Renal cortical epithelial cell (primary cell): ENCODE data around the gene ZNF580. TPM values are rescaled to one million over a fixed set of nuclear protein-coding genes. Genes with fewer than 3 reads are reported as not detected.

Experiments used
- DNase-seq: peaks from one replicate; pipeline ENCODE4 v3.0.0-alpha.2; 2011; ENCODE audit warnings: low read depth
- total RNA-seq: library from RNA; depleted of rRNA; stranded (reverse); fragments of >200 nt; gene quantifications from 2 replicates; pipeline ENCODE4 v1.2.3, GENCODE V29; 2014

The ZNF580 gene
- total RNA-seq, 1 donor from 2014 or later: 5.8 TPM

DNA sequence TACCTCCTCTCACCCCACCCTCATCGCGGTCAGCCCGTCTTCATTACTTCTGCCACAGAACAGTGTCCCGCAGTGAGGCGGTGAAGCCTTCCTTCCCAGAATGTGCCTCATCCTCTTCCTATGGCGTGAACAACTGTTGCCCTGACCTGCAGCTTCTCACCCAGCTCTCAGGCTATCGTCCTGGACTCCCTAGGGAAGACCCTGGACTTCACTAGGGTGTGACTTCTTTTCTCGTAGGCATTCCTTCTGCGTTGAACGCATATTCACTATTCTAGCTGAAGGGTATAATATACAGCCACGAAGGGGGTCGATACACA is 34.4 kb upstream of the ZNF580 start:
- DNase-seq: no peak

DNA sequence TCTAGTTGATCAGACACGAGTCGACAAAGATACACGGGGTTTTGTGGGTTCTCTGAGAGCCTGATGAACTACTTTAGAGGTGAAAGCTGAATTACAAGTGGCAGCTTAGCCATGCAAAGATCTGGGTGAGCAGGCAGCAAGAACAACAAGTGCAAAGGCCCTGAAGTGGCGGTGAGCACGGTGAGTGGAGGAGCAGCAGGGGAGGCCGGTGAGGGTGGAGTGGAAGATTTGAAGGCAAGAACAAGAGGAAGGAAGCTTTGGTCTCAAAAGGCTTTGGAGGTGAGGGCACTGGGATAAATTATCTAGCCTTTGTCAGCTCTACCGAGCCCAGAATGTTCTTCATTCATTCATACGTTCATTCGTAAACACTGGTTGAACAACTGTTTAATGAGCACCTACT is 34.0 kb upstream of the ZNF580 start:
- DNase-seq: no peak

DNA sequence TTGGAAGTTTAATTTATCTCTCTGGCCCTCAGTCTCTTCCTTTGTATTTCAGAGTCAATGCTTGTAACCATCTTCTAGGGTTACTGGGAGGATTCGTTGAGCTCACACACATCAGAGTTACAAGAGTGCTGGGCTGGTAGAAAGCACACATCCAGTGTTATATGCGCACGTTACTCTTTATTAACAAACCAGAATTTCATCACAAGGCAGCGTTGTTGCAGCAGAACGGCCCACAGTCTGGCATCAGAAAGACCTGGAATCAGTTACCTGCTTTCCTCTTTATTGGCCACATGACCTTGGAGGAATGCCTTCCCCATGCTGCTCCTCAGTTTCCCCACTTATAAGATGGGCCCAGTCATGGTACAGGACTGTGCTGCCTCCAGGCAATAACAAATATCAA is 31.5 kb upstream of the ZNF580 start:
- no peak for DNase-seq

DNA sequence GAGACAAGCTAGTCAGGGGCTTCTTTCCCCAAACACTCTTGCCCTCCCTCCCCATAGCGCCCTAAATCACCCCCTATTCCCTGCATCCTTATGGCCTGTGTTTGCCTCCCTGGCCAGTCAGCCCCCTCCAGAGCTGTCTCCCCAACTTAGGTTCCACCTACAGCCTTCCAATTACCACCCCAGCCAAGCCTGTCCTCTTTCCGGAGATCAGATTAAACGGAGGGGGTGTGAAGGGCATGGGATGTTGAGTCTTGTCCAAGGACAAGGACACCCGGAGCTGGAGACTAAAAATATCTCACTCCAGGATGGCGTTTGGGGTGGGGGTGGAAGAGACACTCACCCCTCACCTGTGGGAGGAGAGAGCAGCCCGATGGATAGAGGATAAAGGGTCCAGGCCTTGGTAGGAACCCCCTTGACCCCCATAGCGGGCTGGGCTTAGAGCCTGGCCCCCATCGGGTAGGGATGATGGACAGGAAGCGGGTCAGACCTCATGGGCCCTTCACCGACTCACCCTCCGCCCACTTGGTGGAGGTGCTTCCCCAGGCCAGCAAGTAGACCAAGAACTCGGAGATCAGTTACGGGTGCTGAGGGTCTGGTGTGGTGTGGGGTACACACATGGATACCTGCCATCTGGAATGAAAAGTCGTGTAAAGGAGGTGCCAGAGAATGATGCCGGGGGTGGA is 29.4 kb upstream of the ZNF580 start:
- DNase-seq: no peak

DNA sequence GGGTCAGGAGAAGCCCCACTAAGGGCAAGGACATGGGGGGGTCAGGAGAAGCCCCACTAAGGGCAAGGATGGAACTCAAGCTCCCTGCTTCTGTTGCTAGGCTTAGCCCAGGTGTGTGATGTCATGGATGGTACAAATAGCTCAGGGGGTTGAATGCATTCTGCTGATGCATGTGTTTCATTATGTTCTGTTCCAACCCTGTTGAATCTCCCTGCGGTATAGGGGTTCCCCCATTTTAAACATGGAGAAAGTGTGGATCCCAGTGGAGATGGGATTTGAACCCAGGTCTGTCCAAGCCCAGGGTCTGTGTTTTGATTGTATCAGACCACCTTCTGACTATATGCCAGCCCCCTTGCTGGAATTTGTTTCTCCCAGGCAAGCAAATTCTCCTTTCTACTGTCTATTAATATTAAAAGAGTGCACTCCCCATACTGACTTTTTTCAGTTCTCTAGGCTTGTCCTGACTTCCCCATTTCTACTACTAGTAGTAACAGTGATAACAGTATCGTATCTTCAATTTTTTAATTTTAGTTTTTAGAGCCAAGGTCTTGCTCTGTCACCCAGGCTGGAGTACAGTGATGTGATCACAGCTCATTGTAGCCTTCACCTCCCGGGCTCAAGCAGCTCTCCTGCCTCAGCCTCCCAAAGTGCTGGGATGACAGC is 28.7 kb upstream of the ZNF580 start:
- DNase-seq: no peak

DNA sequence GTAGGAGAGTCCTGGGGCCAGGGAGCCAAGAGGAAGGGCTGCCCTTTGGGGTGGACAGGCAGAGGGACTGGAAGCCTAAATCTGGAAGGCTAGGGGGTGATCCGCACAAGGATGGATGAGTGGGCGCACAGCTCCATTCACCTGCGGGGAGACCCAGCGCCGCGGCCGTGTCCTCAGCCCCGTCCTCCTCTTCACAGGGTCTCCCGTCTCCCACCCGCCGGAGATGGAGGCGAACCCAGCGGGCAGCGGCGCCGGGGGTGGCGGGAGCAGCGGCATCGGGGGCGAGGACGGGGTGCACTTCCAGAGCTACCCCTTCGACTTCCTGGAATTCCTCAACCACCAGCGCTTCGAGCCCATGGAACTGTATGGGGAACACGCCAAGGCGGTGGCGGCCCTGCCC is 27.4 kb upstream of the ZNF580 start:
- no peak for DNase-seq

DNA sequence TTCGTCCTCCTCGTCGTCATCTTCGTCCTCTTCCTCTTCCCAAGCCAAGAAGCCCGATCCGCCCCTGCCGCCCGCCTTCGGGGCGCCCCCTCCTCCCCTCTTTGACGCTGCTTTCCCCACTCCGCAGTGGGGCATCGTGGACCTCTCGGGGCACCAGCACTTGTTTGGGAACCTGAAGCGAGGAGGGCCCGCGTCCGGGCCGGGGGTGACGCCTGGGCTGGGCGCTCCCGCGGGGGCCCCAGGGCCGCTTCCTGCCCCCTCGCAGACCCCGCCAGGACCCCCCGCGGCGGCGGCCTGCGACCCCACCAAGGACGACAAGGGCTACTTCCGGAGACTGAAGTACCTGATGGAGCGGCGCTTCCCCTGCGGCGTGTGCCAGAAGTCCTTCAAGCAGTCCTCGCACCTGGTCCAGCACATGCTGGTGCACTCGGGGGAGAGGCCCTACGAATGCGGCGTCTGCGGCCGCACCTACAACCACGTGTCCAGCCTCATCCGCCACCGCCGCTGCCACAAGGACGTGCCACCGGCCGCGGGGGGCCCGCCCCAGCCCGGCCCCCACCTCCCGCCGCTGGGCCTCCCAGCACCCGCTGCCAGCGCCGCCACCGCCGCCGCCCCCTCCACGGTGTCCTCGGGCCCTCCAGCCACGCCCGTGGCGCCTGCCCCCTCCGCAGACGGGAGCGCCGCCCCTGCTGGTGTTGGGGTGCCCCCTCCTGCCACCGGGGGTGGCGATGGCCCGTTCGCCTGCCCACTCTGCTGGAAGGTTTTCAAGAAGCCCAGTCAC is 26.7 kb upstream of the ZNF580 start:
- DNase-seq: no peak

DNA sequence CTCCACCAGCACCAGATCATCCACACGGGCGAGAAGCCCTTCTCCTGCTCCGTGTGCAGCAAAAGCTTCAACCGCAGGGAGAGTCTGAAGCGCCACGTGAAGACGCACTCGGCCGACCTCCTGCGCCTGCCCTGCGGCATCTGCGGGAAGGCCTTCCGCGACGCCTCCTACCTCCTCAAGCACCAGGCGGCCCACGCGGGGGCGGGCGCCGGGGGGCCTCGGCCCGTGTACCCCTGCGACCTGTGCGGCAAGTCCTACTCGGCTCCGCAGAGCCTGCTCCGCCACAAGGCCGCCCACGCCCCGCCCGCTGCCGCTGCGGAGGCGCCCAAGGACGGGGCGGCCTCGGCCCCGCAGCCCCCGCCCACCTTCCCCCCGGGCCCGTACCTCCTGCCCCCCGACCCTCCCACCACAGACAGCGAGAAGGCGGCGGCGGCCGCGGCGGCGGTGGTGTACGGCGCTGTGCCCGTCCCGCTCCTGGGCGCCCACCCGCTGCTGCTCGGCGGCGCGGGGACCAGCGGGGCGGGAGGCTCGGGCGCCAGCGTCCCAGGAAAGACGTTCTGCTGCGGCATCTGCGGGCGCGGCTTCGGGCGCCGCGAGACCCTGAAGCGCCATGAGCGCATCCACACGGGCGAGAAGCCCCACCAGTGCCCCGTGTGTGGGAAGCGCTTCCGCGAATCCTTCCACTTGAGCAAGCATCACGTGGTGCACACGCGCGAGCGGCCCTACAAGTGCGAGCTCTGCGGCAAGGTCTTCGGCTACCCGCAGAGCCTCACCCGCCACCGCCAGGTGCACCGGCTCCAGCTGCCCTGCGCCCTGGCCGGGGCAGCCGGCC is 25.9 kb upstream of the ZNF580 start:
- no peak for DNase-seq

DNA sequence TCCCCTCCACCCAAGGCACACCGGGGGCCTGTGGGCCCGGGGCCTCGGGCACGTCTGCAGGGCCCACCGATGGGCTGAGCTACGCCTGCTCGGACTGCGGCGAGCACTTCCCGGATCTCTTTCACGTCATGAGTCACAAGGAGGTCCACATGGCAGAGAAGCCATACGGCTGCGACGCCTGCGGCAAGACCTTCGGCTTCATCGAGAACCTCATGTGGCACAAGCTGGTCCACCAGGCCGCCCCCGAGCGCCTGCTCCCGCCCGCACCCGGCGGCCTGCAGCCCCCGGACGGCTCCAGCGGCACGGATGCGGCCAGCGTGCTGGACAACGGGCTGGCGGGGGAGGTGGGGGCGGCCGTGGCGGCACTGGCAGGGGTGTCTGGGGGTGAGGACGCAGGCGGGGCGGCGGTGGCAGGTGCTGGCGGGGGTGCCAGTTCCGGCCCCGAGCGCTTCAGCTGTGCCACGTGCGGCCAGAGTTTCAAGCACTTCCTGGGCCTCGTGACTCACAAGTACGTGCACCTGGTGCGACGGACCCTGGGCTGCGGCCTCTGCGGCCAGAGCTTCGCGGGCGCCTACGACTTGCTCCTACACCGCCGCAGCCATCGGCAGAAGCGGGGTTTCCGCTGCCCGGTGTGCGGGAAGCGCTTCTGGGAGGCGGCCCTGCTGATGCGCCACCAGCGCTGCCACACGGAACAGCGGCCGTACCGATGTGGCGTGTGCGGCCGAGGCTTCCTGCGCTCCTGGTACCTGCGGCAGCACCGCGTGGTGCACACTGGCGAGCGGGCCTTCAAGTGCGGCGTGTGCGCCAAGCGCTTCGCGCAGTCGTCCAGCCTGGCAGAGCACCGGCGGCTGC is 25.0 kb upstream of the ZNF580 start:
- DNase-seq: no peak

DNA sequence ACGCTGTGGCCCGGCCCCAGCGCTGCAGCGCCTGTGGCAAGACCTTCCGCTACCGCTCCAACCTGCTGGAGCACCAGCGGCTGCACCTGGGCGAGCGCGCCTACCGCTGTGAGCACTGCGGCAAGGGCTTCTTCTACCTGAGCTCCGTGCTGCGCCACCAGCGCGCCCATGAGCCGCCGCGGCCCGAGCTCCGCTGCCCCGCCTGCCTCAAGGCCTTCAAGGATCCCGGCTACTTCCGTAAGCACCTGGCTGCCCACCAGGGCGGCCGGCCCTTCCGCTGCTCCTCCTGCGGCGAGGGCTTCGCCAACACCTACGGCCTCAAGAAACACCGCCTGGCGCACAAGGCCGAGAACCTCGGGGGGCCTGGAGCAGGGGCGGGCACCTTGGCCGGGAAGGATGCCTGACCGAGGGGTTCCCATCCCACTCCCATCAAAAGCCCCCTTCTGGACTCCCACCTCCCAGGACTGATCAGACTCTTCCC is 24.4 kb upstream of the ZNF580 start:
- DNase-seq: no peak

DNA sequence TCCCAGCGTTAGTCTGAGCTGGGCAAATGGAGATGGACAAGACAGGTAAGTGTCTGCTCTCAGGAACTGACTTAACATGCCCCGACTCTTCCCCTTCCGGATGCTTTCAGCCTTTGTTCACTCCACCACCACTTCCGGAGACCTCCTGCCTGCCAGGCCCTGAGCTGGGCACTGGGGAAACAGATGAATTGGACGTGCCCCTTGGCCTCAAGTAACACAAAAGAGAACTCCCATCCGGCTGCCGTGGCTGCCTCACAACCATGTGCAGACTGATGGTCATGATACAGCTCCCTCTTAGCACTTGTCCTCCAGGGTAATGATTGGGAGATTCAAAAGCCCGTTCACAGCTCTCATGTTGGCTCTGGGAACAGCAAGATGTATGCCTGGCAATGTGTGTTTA is 23.4 kb upstream of the ZNF580 start:
- no peak for DNase-seq

DNA sequence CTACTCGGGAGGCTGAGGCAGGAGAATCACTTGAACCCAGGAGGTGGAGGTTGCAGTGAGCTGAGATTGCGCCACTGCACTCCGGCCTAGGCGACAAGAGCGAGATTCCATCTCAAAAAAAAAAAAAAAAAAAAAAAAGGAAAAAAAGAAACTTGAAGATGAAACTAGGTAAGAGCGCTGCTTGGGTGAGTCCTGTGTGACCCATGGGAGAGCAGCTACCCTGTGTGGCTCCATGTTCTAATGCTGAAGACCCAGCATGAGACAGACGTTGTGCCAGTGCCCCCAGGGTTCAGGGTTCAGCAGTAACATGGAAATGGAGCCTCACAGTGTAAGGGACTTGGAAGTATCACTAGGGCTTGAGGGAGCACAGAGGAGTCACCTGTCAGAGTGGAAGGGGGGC is 22.4 kb upstream of the ZNF580 start:
- no peak for DNase-seq

DNA sequence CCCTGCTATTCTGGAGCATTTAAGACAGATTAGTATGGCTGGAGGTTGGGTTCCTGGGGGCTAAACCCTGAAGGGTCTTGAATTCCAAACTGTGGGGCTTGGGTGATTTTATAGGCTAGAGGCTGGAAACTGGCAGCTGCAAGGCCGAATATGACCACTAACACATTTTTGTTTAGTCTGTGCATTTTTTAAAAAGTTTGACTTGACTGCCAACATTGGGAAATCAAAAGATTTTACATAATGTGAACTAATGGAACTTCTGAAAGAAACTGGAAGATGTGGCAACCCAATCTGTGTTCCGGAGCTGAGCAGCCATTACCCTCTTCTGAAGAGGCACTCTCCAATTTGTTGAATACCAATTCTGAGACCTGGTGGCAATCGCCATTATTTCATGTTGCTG is 21.5 kb upstream of the ZNF580 start:
- no peak for DNase-seq

DNA sequence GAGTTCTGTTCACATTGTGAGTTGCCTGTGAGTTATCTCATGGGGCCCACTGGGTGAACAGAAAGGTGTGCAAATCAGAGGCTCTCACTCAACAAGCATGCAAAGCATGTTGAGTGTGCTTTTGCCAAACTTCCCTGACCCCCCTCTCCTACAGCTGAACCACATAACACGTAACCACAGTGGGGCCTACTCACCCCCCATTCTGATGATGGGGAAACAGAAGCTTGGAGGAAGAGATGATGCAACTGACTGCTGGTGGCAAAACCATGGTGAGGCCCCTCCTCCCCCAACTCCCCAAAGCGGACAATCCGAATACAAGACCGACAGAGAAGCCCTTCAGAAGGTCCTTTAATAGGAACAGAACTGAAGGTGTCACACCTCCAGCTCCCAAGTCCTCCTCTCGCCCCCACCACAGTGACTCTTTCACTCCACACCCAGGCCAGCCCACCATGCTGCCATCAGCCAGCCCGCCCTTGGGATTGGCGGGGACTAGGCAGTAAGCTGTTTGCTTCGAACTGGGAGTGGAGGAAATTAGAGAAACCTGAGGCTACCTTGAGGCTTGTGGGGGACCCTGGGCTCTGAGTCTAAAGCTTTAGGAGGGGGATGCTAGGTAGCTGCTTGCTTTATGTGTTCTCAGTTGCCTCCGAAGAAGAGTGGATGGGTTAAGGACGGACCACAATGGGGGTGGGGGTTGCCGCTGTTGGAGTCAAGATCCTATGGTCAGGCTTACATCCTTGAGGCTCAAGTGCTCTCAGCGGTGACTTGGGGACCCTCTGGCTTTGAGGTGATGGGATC is 20.2 kb upstream of the ZNF580 start:
- no peak for DNase-seq

DNA sequence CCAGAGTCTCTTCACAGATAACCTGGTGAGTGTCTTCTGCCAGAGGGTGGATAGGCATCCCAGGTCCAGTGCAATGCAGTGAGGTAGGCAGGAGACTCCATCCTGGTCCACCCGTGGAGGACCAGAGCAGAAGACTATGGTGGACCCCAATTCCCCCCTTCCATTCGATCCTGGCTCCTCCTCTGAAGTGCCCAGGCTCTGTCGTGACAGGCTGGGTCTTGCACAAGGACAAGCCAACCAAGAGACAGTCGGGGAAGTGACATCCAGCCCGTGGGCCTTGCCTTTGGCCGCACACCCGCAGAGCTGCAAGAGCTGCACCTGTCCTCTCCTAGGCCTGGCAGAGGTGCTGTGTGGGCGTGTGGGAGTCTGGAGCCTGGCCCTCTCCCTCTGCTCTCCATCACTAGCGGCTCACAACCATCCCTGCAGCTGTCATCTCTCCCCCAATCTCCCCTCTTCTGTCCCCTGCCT is 19.6 kb upstream of the ZNF580 start:
- DNase-seq: no peak

DNA sequence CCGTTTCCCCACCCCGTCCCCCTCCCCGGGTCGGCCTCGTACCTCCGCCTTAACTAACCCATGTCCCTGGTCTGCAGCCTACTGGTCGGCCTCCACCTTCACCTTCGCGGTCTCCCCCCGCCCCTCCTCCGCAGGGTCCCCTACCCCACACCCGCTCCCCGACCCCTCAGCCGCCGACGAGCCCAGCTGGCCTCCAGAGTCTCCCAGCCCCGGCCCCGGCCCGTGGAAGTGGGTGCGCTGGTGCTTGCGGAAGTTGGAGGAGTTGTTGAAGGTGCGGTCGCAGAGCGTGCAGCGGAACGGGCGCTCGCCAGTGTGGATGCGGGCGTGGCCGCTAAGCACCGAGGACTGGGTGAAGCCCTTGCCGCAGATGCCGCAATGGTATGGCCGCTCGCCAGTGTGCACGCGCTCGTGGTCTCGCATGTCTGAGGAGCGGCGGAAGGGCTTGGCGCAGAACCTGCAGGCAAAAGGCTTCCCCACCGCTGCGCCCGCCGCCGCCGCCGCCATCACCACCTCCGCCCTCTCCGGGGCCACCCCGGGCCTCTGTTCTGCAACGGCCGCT is 19.1 kb upstream of the ZNF580 start:
- DNase-seq: no peak

DNA sequence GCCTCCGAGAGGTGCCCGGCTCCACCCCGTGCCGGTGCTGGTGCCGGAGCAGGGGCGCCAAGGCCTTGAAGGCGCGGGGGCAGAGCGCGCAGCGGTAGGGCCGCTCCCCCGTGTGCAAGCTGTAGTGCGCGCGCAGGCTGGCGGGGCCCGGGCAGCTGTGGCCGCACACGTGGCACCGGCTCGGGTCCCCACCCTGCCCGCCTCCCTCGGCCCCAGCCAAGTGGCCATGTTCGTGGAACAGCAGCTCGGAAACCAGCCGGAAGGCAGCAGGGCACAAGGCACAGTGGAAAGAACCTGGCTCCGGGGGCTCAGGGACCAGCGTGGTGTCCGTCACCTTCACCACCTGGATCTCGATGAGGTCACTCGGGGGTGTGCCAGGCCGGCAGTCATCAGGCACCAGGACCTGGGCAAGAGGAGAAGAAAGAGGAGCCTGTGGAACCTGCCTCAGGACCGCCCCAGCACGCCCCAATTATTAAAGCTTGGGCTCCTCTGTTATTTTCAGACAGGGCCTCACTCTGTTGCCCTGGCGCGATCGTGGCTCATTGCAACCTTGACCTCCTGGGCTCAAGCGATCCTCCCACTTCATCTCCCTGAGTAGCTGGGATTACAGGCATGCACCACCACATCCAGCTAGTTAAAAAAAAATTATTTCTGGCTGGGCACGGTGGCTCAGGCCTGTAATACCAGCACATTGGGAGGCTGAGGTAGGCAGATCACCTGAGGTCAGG is 18.4 kb upstream of the ZNF580 start:
- no peak for DNase-seq

DNA sequence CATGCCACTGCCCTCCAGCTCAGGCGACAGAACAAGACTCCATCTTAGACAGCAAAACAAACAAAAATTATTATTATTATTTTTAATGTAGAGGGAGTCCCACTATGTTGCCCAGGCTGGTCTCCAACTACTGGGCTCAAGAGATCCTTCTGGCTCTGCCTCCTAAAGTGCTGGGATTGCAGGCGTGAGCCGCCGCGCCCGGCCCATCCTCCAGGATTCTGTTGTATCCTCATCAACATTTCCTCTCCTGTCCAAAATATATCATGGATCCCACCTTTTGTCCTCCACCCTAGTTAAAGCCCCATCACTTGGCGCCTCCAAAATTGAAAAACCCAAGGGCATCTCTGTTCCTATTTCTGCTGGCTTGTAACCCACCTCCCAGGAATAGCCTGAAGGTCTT is 17.7 kb upstream of the ZNF580 start:
- no peak for DNase-seq

DNA sequence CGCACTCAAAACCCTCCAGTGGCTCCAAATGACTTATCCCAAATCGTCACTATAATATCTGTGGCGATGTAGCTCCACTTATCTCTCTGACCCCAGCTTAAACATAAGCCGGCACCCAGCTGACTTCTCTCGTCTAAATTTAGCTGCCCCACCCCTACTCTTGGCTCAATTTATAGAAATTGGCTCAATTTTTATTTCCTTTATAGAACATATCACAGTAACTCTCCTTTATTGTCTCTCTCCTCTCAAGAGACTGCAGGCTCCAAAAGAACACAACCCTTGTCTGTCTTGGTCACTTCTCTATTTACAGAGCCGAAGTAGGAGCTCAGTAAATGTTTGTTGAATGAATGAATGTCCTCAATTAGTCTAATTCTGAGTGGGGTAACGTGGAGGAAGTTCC is 17.2 kb upstream of the ZNF580 start:
- no peak for DNase-seq
